HEK293 (cell line): ENCODE results near the gene ZYG11B.

Experiments used
- IKZF3 ChIP-seq: fragments of 450-650 bp; IDR thresholded peaks from 2 replicates; pipeline ENCODE4 v1.5.0; 2018; ENCODE audit warnings: missing biosample characterization, mild to moderate bottlenecking, missing genetic modification characterization, moderate library complexity
- OSR2 ChIP-seq: fragments of 450-650 bp; formaldehyde crosslinking; IDR thresholded peaks from 2 replicates; pipeline ENCODE4 v1.5.1; 2016; ENCODE audit warnings: missing biosample characterization, missing genetic modification characterization
- TCF7L2 ChIP-seq: IDR thresholded peaks from 2 replicates; pipeline ENCODE4 v1.6.1; 2011; ENCODE audit warnings: low read depth, mild to moderate bottlenecking, inconsistent platforms, low read length, moderate library complexity, borderline replicate concordance
- ZNF184 ChIP-seq: fragments of 450-650 bp; IDR thresholded peaks from 2 replicates; pipeline ENCODE4 v1.5.1; 2018; ENCODE audit warnings: missing biosample characterization, mild to moderate bottlenecking, missing genetic modification characterization
- ZNF214 ChIP-seq: fragments of 450-650 bp; formaldehyde crosslinking; IDR thresholded peaks from 2 replicates; pipeline ENCODE4 v1.5.1; 2017; ENCODE audit warnings: missing biosample characterization, mild to moderate bottlenecking, missing genetic modification characterization, borderline replicate concordance
- ZNF366 ChIP-seq: fragments of 450-650 bp; formaldehyde crosslinking; conservative IDR thresholded peaks from 2 replicates; pipeline ENCODE4 v1.5.1; 2016; ENCODE audit warnings: missing biosample characterization, missing genetic modification characterization
- ZNF501 ChIP-seq: fragments of 450-650 bp; formaldehyde crosslinking; IDR thresholded peaks from 2 replicates; pipeline ENCODE4 v1.5.1; 2016; ENCODE audit warnings: missing biosample characterization, missing genetic modification characterization
- ZNF585B ChIP-seq: fragments of 450-650 bp; formaldehyde crosslinking; IDR thresholded peaks from 2 replicates; pipeline ENCODE4 v1.5.1; 2016; ENCODE audit warnings: missing biosample characterization, missing genetic modification characterization
- ZNF677 ChIP-seq: fragments of 450-650 bp; IDR thresholded peaks from 2 replicates; pipeline ENCODE4 v1.5.0; 2018; ENCODE audit warnings: missing biosample characterization, mild to moderate bottlenecking, missing genetic modification characterization, moderate library complexity
- TF ChIP-seq, protein P1 (sequence below): fragments of 450-650 bp; formaldehyde crosslinking; IDR thresholded peaks from 2 replicates; pipeline ENCODE4 v1.5.1; 2016; ENCODE audit warnings: missing biosample characterization, missing genetic modification characterization
- TF ChIP-seq, protein P2 (sequence below): fragments of 450-650 bp; formaldehyde crosslinking; IDR thresholded peaks from 2 replicates; pipeline ENCODE4 v1.5.1; 2016; ENCODE audit warnings: missing biosample characterization, missing genetic modification characterization
- TF ChIP-seq, protein P3 (sequence below): sonication (generic); formaldehyde crosslinking; IDR thresholded peaks from 2 replicates; pipeline ENCODE4 v1.8.1; 2022; ENCODE audit warnings: mild to moderate bottlenecking, moderate library complexity, missing genetic modification reagents
- TF ChIP-seq, protein P4 (sequence below): fragments of 450-650 bp; formaldehyde crosslinking; IDR thresholded peaks from 2 replicates; pipeline ENCODE4 v1.5.1; 2016; ENCODE audit warnings: missing biosample characterization, missing genetic modification characterization

DNA sequence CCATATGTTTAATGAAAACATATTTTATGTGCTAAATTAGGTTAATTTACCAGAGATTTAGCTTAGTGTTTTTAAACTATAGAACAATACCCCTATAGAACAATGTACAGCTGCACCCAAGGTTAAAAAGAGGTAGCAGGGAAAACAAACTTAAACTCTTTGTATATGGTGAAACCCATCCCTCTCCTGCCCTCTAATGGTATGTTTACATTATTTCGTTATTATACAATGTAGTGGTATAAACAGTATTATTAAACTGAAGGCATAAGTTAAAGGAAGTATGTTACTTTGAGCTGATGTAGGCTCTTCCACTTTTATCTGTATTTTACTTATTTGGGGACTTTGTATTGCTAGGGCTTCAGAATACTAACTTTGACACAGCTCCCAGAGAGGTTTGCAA, 99.6 kb downstream of the ZYG11B start:
- TF ChIP-seq, protein P1, sequence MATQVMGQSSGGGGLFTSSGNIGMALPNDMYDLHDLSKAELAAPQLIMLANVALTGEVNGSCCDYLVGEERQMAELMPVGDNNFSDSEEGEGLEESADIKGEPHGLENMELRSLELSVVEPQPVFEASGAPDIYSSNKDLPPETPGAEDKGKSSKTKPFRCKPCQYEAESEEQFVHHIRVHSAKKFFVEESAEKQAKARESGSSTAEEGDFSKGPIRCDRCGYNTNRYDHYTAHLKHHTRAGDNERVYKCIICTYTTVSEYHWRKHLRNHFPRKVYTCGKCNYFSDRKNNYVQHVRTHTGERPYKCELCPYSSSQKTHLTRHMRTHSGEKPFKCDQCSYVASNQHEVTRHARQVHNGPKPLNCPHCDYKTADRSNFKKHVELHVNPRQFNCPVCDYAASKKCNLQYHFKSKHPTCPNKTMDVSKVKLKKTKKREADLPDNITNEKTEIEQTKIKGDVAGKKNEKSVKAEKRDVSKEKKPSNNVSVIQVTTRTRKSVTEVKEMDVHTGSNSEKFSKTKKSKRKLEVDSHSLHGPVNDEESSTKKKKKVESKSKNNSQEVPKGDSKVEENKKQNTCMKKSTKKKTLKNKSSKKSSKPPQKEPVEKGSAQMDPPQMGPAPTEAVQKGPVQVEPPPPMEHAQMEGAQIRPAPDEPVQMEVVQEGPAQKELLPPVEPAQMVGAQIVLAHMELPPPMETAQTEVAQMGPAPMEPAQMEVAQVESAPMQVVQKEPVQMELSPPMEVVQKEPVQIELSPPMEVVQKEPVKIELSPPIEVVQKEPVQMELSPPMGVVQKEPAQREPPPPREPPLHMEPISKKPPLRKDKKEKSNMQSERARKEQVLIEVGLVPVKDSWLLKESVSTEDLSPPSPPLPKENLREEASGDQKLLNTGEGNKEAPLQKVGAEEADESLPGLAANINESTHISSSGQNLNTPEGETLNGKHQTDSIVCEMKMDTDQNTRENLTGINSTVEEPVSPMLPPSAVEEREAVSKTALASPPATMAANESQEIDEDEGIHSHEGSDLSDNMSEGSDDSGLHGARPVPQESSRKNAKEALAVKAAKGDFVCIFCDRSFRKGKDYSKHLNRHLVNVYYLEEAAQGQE (tag by site-specific recombination): no peak
- TF ChIP-seq, protein P2, sequence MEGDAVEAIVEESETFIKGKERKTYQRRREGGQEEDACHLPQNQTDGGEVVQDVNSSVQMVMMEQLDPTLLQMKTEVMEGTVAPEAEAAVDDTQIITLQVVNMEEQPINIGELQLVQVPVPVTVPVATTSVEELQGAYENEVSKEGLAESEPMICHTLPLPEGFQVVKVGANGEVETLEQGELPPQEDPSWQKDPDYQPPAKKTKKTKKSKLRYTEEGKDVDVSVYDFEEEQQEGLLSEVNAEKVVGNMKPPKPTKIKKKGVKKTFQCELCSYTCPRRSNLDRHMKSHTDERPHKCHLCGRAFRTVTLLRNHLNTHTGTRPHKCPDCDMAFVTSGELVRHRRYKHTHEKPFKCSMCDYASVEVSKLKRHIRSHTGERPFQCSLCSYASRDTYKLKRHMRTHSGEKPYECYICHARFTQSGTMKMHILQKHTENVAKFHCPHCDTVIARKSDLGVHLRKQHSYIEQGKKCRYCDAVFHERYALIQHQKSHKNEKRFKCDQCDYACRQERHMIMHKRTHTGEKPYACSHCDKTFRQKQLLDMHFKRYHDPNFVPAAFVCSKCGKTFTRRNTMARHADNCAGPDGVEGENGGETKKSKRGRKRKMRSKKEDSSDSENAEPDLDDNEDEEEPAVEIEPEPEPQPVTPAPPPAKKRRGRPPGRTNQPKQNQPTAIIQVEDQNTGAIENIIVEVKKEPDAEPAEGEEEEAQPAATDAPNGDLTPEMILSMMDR (tag by site-specific recombination): no peak
- TF ChIP-seq ZNF585B (tag by site-specific recombination) (no peak), ZNF677 (tag by site-specific recombination) (no peak), ZNF214 (tag by site-specific recombination) (no peak), ZNF366 (tag by site-specific recombination) (no peak), IKZF3 (tag by site-specific recombination) (no peak), ZNF501 (tag by site-specific recombination) (no peak), OSR2 (no peak), TCF7L2 (no peak), ZNF184 (no peak)
- TF ChIP-seq, protein P3, sequence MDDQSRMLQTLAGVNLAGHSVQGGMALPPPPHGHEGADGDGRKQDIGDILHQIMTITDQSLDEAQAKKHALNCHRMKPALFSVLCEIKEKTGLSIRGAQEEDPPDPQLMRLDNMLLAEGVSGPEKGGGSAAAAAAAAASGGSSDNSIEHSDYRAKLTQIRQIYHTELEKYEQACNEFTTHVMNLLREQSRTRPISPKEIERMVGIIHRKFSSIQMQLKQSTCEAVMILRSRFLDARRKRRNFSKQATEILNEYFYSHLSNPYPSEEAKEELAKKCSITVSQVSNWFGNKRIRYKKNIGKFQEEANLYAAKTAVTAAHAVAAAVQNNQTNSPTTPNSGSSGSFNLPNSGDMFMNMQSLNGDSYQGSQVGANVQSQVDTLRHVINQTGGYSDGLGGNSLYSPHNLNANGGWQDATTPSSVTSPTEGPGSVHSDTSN (CRISPR knock-in tag): no peak
- TF ChIP-seq, protein P4, sequence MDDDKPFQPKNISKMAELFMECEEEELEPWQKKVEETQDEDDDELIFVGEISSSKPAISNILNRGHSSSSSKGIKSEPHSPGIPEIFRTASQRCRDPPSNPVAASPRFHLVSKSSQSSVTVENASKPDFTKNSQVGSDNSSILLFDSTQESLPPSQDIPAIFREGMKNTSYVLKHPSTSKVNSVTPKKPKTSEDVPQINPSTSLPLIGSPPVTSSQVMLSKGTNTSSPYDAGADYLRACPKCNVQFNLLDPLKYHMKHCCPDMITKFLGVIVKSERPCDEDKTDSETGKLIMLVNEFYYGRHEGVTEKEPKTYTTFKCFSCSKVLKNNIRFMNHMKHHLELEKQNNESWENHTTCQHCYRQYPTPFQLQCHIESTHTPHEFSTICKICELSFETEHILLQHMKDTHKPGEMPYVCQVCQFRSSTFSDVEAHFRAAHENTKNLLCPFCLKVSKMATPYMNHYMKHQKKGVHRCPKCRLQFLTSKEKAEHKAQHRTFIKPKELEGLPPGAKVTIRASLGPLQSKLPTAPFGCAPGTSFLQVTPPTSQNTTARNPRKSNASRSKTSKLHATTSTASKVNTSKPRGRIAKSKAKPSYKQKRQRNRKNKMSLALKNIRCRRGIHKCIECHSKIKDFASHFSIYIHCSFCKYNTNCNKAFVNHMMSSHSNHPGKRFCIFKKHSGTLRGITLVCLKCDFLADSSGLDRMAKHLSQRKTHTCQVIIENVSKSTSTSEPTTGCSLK (tag by site-specific recombination): no peak
